H1 (cell line): ENCODE results near the gene C6orf120. TPM values are rescaled to one million over a fixed set of nuclear protein-coding genes. Genes with fewer than 3 reads are reported as not detected.

ENCODE experiments used
- CHD2 ChIP-seq: IDR thresholded peaks from 2 replicates; pipeline ENCODE4 v1.6.1; 2012; ENCODE audit warnings: low read length, improper control_type of control experiment
- CHD7 ChIP-seq: fragments of 300-600 bp; sonication (generic); IDR thresholded peaks from 2 replicates; pipeline ENCODE4 v1.7.1; 2012; ENCODE audit warnings: low read length, moderate library complexity, mild to moderate bottlenecking, inconsistent platforms; ENCODE audit not compliant: insufficient replicate concordance
- CREB1 ChIP-seq: IDR thresholded peaks from 2 replicates; pipeline ENCODE4 v1.6.1; 2012; ENCODE audit warnings: inconsistent platforms
- E2F6 ChIP-seq: IDR thresholded peaks from 2 replicates; pipeline ENCODE4 v1.6.1; 2012; ENCODE audit warnings: inconsistent platforms
- JUN ChIP-seq: IDR thresholded peaks from 2 replicates; pipeline ENCODE4 v1.6.1; 2011; ENCODE audit warnings: low read depth, mild to moderate bottlenecking, improper control_type of control experiment, low read length
- KDM4A ChIP-seq: IDR thresholded peaks from one replicate; pipeline ENCODE4 v1.7.1; 2012; ENCODE audit warnings: low read depth, mild to moderate bottlenecking, moderate library complexity, low read length, inconsistent platforms; ENCODE audit not compliant: severe bottlenecking
- KDM5A ChIP-seq: fragments of 200-600 bp; IDR thresholded peaks from 2 replicates; pipeline ENCODE4 v1.7.1; 2012; ENCODE audit warnings: mild to moderate bottlenecking, low read length, inconsistent platforms, mixed read lengths
- POLR2AphosphoS5 ChIP-seq: IDR thresholded peaks from 2 replicates; pipeline ENCODE4 v1.6.1; 2011; ENCODE audit warnings: low read depth, low read length
- SRF ChIP-seq: IDR thresholded peaks from 2 replicates; pipeline ENCODE4 v1.6.1; 2011; ENCODE audit warnings: mild to moderate bottlenecking, low read depth, low read length, moderate library complexity
- polyA plus RNA-seq, 7 experiments: library from polyadenylated mRNA; depleted of rRNA in 3 of 7; stranded (reverse) in 5 of 7; unstranded in 2 of 7; fragments of >200 nt in 5 of 7; fragments of 200-250 nt in 2 of 7; gene quantifications; 1 replicate in 5 of 7; 2 replicates in 1 of 7; 4 replicates in 1 of 7; pipeline versions ENCODE4 v1.2.1 to v1.2.3, GENCODE V29; 2011 to 2013; ENCODE audit warnings: missing spikeins in 2 of 7, mixed read lengths in 2 of 7
- total RNA-seq: library from RNA; stranded (reverse); fragmentation: NEBNext Ultra II Directional; extraction: Animal tissue kit (Norgen Biotek cat#: 25700); gene quantifications from 2 replicates; pipeline ENCODE4 v1.2.1, GENCODE V29; 2021

The C6orf120 gene
- total and polyA plus RNA-seq, 2 of the 8 experiments (the other 6 are each of a cell fraction or from before 2014, with no cell fraction given): 16.2 to 30.6 TPM

DNA sequence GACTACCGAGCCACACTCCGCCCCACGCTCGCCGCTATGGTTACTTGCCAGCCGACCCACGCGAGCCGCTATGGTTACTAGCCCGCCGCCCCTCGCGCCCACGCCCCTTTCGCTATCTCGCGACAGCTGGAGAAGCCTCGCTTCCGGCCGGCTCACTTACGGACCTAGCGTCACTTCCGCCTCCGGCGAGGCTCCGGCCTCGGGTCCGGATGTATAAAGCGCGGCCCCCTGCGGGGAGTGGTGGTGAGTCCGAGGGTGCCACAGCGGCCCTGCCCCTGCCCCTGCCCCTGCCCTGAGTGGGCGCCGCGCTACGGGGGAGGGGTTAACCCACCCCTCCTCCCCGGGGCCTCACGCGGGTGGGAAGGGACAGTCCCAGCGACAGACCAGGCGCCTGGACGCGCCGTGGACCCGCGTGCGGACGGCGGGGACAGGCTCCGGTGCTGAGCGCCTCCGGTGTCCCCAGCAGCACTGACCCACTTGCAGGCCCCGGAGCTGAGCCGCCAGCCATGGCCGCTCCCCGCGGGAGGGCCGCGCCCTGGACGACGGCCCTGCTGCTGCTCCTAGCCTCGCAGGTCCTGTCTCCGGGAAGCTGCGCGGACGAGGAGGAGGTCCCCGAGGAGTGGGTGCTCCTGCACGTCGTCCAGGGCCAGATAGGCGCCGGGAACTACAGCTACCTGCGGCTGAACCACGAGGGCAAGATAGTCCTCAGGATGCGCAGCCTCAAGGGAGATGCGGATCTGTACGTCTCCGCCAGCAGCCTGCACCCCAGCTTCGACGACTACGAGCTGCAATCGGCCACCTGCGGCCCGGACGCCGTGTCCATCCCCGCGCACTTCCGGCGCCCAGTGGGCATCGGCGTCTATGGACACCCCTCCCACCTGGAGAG, at the start of gene C6orf120, which contains the start of gene WDR27 (continued):
- TF ChIP-seq E2F6 (peak; percentile 62; the same call in 1 of the 2 replicates), KDM4A (no peak), CREB1 (peak; percentile 80), CHD2 (peak; percentile 97), SRF (no peak), KDM5A (no peak), JUN (no peak), POLR2AphosphoS5 (peak; percentile 85), CHD7 (no peak)
